GM23248 (cell line): ENCODE results near the gene LILRB5. TPM values are rescaled to one million over a fixed set of nuclear protein-coding genes. Genes with fewer than 3 reads are reported as not detected.
"Not testable (repeated sequence)": the region's sequence is repeated elsewhere in the genome, so short reads cannot be mapped to it uniquely, and the experiment has no call there.

Source experiments
- DNase-seq: peaks from one replicate; pipeline ENCODE4 v3.0.0-alpha.2; 2015
- H2AFZ ChIP-seq: fragments of 200-600 bp; sonication (generic); 2 replicates; pipeline ENCODE4 v1.6.1; 2016; ENCODE audit warnings: antibody characterized with exemption
- H3F3A ChIP-seq: fragments of 200-600 bp; sonication (generic); 2 replicates; pipeline ENCODE4 v1.6.1; 2016; ENCODE audit warnings: mild to moderate bottlenecking, antibody characterized with exemption, mixed run types; ENCODE audit not compliant: insufficient read depth
- H3K27ac ChIP-seq: fragments of 200-600 bp; sonication (generic); 2 replicates; pipeline ENCODE4 v1.5.1; 2016; ENCODE audit warnings: mild to moderate bottlenecking
- H3K27me3 ChIP-seq: fragments of 200-600 bp; sonication (generic); replicated peaks from 2 replicates; pipeline ENCODE4 v1.6.1; 2016; ENCODE audit warnings: mild to moderate bottlenecking; ENCODE audit not compliant: insufficient read depth
- H3K36me3 ChIP-seq: fragments of 200-600 bp; sonication (generic); 2 replicates; pipeline ENCODE4 v1.6.1; 2016; ENCODE audit warnings: low read depth, mild to moderate bottlenecking
- H3K4me1 ChIP-seq: fragments of 200-600 bp; sonication (generic); 2 replicates; pipeline ENCODE4 v1.6.1; 2016; ENCODE audit warnings: mild to moderate bottlenecking; ENCODE audit not compliant: insufficient read depth
- H3K4me2 ChIP-seq: fragments of 200-600 bp; sonication (generic); one replicate; pipeline ENCODE4 v1.6.1; 2016; ENCODE audit warnings: mild to moderate bottlenecking; ENCODE audit not compliant: unreplicated experiment
- H3K4me3 ChIP-seq: fragments of 200-600 bp; sonication (generic); 2 replicates; pipeline ENCODE4 v1.5.1; 2016; ENCODE audit warnings: mild to moderate bottlenecking
- H3K79me2 ChIP-seq: fragments of 200-600 bp; sonication (generic); 2 replicates; pipeline ENCODE4 v1.6.1; 2016; ENCODE audit warnings: mild to moderate bottlenecking; ENCODE audit not compliant: insufficient read depth
- H3K9ac ChIP-seq: fragments of 200-600 bp; sonication (generic); 2 replicates; pipeline ENCODE4 v1.6.1; 2016; ENCODE audit warnings: mild to moderate bottlenecking
- H3K9me2 ChIP-seq: fragments of 200-600 bp; sonication (generic); 2 replicates; pipeline ENCODE4 v1.6.1; 2016; ENCODE audit warnings: mixed run types, mild to moderate bottlenecking, moderate library complexity; ENCODE audit not compliant: insufficient read depth
- H3K9me3 ChIP-seq: fragments of 200-600 bp; sonication (generic); one replicate; pipeline ENCODE4 v1.6.1; 2017; ENCODE audit warnings: low read depth
- H4K20me1 ChIP-seq: fragments of 200-600 bp; sonication (generic); 2 replicates; pipeline ENCODE4 v1.6.0; 2016; ENCODE audit not compliant: insufficient read depth
- EZH2 ChIP-seq: fragments of 200-600 bp; sonication (generic); IDR thresholded peaks from 2 replicates; pipeline ENCODE4 v1.6.1; 2018; ENCODE audit warnings: antibody characterized with exemption, mild to moderate bottlenecking; ENCODE audit not compliant: insufficient read depth, poor library complexity, severe bottlenecking
- EZH2phosphoT487 ChIP-seq: fragments of 200-600 bp; sonication (generic); IDR thresholded peaks from 2 replicates; pipeline ENCODE4 v1.6.1; 2018; ENCODE audit warnings: antibody characterized with exemption, moderate library complexity, mild to moderate bottlenecking, low read depth; ENCODE audit not compliant: insufficient read depth
- WGBS, 2 experiments: methylation state at CpG; one replicate each; pipeline ENCODE4 v1.1.6; 2015 to 2017; ENCODE audit warnings: low lambda C conversion rate in 2 of 2, low coverage in 1 of 2; ENCODE audit errors: missing lambda C conversion rate in 2 of 2; 5-methylcytosine and 5-hydroxymethylcytosine counted together
- in situ Hi-C: fragments of 300-500 bp; cut with MboI; formaldehyde crosslinking; loops from 2 replicates; pipeline ENCODE4 v1.15.0; 2020
- polyA plus RNA-seq: library from polyadenylated mRNA; unstranded; fragments of >200 nt; fragmentation: Nextera tagmentation; extraction: Ambion mirVana; gene quantifications from 2 replicates; pipeline ENCODE4 v1.2.1, GENCODE V29; 2016
- total RNA-seq: library from RNA; depleted of rRNA; stranded (reverse); fragments of >200 nt; shearing (Covaris generic); gene quantifications from 2 replicates; pipeline ENCODE4 v1.2.3, GENCODE V29; 2014

The LILRB5 gene
- total and polyA plus RNA-seq, 2 experiments from 2014 or later: not detected

DNA sequence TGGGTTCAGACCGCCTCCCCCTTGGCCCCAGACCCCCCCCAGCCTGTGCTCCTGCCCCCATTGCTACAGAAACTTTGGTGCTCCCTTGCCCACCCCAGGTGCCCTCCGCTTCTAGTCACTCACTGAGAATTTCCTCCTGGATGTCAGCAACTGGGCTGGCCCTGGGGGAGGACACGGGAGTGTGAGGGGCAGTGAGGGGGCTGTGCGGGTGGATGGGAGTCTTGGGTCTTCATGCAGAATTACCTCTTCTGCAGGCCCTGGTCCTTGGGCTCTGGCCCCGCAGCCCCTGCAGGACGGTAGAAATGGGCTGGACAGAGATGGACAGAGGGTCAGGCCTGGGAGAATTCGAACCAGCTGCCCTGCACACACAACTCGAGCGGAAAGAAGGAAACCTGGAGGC, 4.8 kb downstream of the LILRB5 start:
- DNase-seq: no peak
- Histone ChIP-seq H3K27me3 (peaks cover 36% of the 10 kb centered on the region), H3K9me3 (no peaks in the 10 kb centered on the region), H3F3A (no peaks in the 10 kb centered on the region), H3K27ac (no peak overlapping the region), H3K79me2 (no peaks in the 10 kb centered on the region), H2AFZ (no peak overlapping the region), H3K4me3 (no peak overlapping the region), H3K36me3 (no peaks in the 10 kb centered on the region), H3K4me1 (no peaks in the 10 kb centered on the region), H3K4me2 (no peak overlapping the region), H3K9ac (no peak overlapping the region), H3K9me2 (no peaks in the 10 kb centered on the region), H4K20me1 (no peaks in the 10 kb centered on the region)
- TF ChIP-seq EZH2: no peak
- no peak for TF ChIP-seq EZH2phosphoT487
- 51 to 52% methylated on average over 7 to 9 of the region's 9 CpGs for WGBS, 2 experiments
- in situ Hi-C loops: no loop called here

DNA sequence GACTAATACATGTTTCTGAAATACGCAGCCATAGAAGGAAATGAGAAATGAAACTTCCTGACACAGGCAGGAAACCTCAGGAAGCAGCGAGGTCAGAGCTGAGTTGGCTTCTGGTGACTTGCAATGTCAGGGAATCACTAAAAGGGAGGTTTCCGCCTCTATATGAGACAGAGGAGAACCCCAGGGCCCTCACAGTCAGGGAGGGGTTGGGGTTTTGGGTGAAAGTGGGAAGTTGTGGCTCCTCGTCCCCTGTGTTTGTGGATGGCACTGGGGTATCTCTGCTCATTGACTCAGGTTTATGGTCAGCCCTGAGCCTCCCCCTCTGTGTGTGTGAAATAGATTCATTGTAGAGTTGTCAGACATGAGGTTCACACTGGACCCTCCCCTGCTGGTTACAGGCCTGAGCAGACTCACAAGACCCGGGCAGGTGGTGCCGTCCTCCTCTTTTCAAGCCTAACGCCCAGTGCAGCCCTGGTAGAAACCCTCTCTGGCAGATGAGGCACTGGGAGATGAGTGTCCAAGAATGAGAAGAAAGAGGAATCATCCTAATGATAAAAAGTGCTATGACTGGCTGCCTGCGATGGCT, 9.0 kb downstream of the LILRB5 start:
- no peaks in the 10 kb centered on the region for H3K79me2 ChIP-seq
- no peaks in the 10 kb centered on the region for H3K9me2 ChIP-seq
- no peak overlapping the region for H3K9ac ChIP-seq
- no peak overlapping the region for H3K4me2 ChIP-seq
- DNase-seq: peak; percentile 37
- H3K9me3 ChIP-seq: no peaks in the 10 kb centered on the region
- no peak for TF ChIP-seq EZH2
- TF ChIP-seq EZH2phosphoT487: no peak
- no peak overlapping the region for H3K4me3 ChIP-seq
- H3K36me3 ChIP-seq: no peaks in the 10 kb centered on the region
- H2AFZ ChIP-seq: no peak overlapping the region
- H3K27me3 ChIP-seq: peaks cover 21% of the 10 kb centered on the region
- H4K20me1 ChIP-seq: no peaks in the 10 kb centered on the region
- no peaks in the 10 kb centered on the region for H3F3A ChIP-seq
- 48 to 56% methylated on average over 8 of the region's 8 CpGs for WGBS, 2 experiments
- no peak overlapping the region for H3K27ac ChIP-seq
- no peaks in the 10 kb centered on the region for H3K4me1 ChIP-seq
- in situ Hi-C loops: no loop called here

GRCh38 chr19:54247106-54247930, 9.8 kb downstream of the LILRB5 start:
- 75% methylated on average over 20 of the region's 20 CpGs for WGBS, 2 experiments
- H3K27me3 ChIP-seq: peaks cover 13% of the 10 kb centered on the region; the same call in 1 of the 2 replicates
- no peaks in the 10 kb centered on the region for H3K9me3 ChIP-seq
- no peaks in the 10 kb centered on the region for H3K79me2 ChIP-seq
- H4K20me1 ChIP-seq: no peaks in the 10 kb centered on the region
- no peaks in the 10 kb centered on the region for H3K36me3 ChIP-seq
- H3K27ac ChIP-seq: no peak overlapping the region
- H2AFZ ChIP-seq: no peak overlapping the region
- no peak overlapping the region for H3K4me3 ChIP-seq
- H3K4me1 ChIP-seq: no peaks in the 10 kb centered on the region
- no peaks in the 10 kb centered on the region for H3F3A ChIP-seq
- DNase-seq: no peak
- no peak overlapping the region for H3K9ac ChIP-seq
- no peak overlapping the region for H3K4me2 ChIP-seq
- TF ChIP-seq EZH2phosphoT487: no peak
- no peak for TF ChIP-seq EZH2
- no peaks in the 10 kb centered on the region for H3K9me2 ChIP-seq
- in situ Hi-C loops: no loop called here

GRCh38 chr19:54245936-54246335, 11.1 kb downstream of the LILRB5 start:
- H3K9ac ChIP-seq: no peak overlapping the region
- no peak overlapping the region for H3K27ac ChIP-seq
- no peaks in the 10 kb centered on the region for H3K79me2 ChIP-seq
- H3K36me3 ChIP-seq: no peaks in the 10 kb centered on the region
- peaks cover 13% of the 10 kb centered on the region; the same call in 1 of the 2 replicates for H3K27me3 ChIP-seq
- H2AFZ ChIP-seq: no peak overlapping the region
- in situ Hi-C loops: no loop called here
- H3K9me3 ChIP-seq: no peaks in the 10 kb centered on the region
- no peaks in the 10 kb centered on the region for H4K20me1 ChIP-seq
- DNase-seq: no peak
- no peak overlapping the region for H3K4me3 ChIP-seq
- WGBS, 2 experiments: 28 to 47% methylated on average over 3 of the region's 3 CpGs
- no peak overlapping the region for H3K4me2 ChIP-seq
- H3K9me2 ChIP-seq: no peaks in the 10 kb centered on the region
- H3F3A ChIP-seq: no peaks in the 10 kb centered on the region
- H3K4me1 ChIP-seq: no peaks in the 10 kb centered on the region
- no peak for TF ChIP-seq EZH2phosphoT487
- no peak for TF ChIP-seq EZH2

DNA sequence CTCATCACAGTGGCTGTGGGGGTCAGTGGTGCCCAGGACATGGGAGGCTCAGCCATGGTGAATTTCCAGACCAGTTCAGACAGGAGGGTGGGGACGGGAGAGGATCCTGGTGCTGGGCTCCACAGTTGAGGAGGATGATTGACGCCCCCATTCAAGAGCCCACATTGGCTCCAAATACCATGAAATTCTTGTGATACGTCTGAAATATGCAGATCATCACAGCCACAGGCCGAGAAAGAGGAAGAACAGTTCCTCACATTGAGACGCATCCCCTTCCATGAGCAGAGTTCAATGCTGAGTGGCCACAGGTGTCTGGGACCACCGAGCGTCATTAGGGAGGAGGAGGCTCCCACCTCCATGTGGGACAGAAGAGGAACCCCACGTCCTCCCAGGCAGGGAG, 13.3 kb downstream of the LILRB5 start:
- H3K27ac ChIP-seq, H3K4me1 ChIP-seq, H2AFZ ChIP-seq, DNase-seq, H3K4me2 ChIP-seq, H3K27me3 ChIP-seq, H3K9ac ChIP-seq, H3K9me3 ChIP-seq, H3K9me2 ChIP-seq, H4K20me1 ChIP-seq, H3K4me3 ChIP-seq, H3F3A ChIP-seq, H3K79me2 ChIP-seq, in situ Hi-C loops, H3K36me3 ChIP-seq: not testable (repeated sequence)
- WGBS, 2 experiments: 58 to 72% methylated on average over 4 to 7 of the region's 8 CpGs

- H3K9me3 ChIP-seq, H3F3A ChIP-seq, H3K9ac ChIP-seq, H3K27me3 ChIP-seq, H3K9me2 ChIP-seq, H3K4me2 ChIP-seq, DNase-seq, H3K79me2 ChIP-seq, H3K27ac ChIP-seq, H2AFZ ChIP-seq, in situ Hi-C loops, H4K20me1 ChIP-seq, H3K4me1 ChIP-seq, H3K4me3 ChIP-seq, H3K36me3 ChIP-seq: not testable (repeated sequence)
- WGBS, 2 experiments: 30 to 38% methylated on average over 3 to 6 of the region's 6 CpGs
Observed at GRCh38 chr19:54242646-54243045, 14.4 kb downstream of the LILRB5 start, which contains the start of gene LILRA6. TSS of gene LILRA6 (minus strand) at chr19:54242790.
